NCI-H1417 treated with DMSO at 0.1 percent for 48 hours (cell line): ENCODE results near the gene TAS2R13.

Experiments used
- DNase-seq: peaks from one replicate; lab custom pipeline; 2025; lab: John Stamatoyannopoulos, UW

TAS2R13 gene, protein sequence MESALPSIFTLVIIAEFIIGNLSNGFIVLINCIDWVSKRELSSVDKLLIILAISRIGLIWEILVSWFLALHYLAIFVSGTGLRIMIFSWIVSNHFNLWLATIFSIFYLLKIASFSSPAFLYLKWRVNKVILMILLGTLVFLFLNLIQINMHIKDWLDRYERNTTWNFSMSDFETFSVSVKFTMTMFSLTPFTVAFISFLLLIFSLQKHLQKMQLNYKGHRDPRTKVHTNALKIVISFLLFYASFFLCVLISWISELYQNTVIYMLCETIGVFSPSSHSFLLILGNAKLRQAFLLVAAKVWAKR

DNA sequence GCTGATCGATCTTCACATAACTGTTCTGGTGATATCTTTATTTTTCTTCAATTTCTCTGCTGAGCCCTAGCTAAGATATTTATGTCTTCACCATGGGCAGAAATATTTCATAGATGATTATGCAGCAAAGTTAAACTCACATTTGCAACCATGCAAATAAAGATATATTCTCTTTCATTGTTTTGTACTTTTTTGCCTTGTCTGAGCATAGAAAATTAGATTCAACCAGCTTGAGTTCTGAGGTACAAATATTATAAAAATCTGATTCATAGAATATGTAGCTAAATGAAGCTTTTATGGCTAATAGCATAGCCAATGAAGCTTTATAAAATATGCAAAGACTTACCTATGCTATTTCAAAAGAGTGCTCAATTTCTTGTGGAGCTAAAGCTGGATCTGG, at the start of gene TAS2R13:
TAS2R13 (minus strand) TSS at position 101 of the 400 bp plus-strand sequence. CDS start 264 bp downstream, outside the sequence.
- DNase-seq, result no peak

DNA sequence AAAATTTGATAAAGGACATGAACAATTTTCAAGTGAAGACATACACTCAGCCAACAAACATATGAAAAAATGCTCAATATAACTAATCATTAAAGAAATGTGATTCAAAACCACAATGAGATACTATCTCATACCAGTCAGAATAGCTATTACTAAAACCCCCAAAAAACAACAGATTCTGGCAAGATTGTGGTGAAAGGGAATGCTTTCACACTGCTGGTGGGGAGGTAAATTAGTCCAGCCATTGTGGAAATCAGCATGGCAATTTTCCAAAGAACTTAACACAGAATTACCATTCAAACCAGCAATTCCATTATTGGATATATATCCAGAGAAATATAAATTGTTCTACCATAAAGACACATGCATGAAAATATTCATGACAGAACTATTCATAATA, 48.4 kb upstream of the TAS2R13 start:
- DNase-seq, result no peak

DNA sequence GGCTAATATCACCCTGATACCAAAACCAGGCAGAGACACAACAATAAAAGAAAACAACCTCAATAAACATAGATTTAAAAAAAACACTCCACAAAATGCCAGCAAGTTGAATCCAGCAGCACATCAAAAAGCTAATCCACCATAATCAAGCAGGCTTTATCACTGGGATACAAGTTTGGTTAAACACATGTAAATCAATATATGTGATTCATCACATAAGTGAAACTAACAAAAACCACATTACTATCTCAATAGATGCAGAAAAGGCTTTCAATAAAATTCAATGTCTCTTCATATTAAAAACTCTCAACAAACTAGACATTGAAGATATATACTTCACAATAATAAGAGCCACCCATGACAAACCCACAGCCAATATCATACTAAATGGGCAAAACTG, 46.7 kb upstream of the TAS2R13 start:
- DNase-seq, result no peak

DNA sequence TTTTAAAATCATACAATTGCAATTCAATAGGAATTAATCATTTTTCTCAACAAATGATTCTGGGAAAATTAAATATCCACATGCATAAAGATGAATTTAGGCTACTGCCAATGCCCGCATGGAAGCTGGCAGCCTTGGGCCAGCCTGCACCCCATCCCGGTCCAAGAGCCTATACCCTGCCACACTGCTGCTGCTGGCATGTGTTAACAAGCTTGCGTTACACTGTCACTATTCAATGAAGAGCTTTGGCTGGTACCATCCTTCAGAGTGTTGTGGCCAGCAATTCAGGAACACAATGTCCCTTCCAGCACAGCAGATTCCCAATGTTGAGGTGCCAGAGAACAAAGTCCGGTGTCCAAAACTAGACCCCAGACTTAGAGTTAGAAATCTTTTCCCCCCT, 43.3 kb upstream of the TAS2R13 start:
- no peak for DNase-seq

DNA sequence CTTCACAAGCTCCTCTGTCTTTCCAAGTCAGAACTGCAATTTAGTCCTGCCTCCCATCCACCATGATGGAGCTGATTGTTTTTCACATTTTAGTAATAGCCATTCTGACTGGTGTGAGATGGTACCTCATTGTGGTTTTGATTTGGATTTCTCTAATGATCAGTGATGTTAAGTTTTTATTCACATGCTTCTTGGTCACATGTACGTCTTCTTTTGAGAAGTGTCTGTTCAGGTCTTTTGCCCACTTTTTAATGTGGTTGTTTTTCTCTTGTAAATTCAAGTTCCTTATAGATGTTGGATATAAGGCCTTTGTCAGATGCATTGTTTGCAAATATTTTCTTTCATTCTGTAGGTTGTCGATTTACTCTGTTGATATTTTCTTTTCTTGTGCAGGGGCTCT, 33.8 kb upstream of the TAS2R13 start:
- DNase-seq, result no peak

DNA sequence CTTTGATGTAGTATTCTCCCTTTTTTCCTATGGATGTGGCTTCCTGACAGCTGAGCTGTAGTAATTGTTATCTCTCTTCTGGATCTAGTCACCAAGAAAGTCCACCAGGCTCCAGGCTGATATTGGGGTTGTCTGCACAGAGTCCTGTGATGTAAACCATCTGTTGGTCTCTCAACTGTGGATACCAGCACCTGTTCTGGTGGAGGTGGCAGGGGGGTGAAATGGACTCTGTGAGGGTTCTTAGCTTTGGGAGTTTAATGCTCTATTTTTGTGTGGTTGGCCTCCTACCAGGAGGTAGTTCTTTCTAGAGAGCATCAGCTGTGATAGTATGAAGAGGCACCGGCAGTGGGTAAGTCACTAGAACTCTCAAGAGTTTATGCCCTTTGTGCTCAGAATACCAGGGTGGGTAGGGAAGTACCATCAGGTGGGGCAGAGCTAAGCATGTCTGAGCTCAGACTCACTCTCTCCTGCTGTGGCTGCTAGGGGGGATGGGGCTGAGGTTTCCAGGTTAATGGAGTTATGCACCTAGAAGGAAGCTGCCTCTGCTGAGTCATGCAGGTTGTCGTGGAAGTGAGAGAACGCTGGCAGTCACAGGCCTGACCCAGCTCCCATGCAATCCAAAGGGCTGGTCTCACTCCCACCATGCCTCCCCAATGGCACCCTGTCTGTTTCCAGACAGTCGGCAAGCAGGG, 32.7 kb upstream of the TAS2R13 start:
- DNase-seq, result no peak

DNA sequence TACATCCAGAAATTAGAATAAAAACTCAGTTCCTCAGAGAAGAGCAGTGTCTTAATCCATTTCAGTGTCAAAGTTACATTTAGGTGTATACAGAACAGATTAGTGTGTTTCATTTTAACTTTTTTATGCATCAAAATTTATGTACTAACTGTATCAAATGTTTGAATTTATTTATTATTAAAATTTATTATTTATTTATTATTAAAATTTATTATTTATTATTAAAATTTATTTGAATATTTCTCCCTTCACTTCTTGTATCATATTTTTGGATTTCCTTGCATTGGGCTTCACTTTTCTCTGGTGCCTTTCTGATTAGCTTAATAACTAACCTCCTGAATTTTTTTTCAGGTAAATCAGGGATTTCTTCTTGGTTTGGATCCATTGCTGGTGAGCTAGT, 32.0 kb upstream of the TAS2R13 start:
- no peak for DNase-seq

DNA sequence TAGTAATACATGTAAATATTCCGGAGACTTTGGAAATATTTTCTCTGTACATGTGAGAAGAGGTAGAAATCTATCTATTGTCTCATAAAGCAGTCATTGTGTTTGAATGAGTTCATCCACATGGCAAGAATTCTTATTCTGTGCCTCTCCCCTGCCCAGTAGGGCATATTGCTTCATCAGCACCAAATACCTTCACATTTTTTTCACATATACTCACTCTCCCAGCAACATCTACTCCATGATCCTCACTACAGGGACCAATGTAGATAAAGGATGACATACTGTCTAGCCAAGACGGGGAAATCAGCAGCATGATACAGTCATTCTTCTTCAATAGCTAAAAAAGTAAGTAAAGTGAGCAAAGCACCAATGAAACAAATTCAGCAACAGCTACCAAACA, 31.0 kb upstream of the TAS2R13 start:
- no peak for DNase-seq

DNA sequence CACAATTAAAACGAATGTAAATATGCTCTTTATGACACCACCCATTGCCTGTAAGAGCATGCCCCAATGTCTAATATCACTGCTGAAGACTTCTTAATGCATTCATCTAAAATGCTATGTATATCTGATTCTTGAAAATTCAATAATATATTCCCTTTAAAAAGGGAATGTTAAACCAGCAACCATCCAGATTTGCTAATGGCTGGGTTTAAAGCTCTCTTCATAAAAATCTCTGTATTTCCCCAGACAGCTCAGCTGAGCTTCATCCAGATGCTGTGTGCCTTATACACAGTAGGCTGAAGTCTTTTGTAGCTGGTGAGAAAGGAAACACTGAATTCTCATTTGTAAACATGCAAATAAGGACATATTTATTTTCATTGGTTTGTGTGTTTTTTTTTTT, 29.8 kb upstream of the TAS2R13 start, which contains the start of gene TAS2R14:
TAS2R14 (minus strand) TSS at position 101 of the 400 bp plus-strand sequence; CDS start at position 45, 56 bp downstream.
- no peak for DNase-seq

DNA sequence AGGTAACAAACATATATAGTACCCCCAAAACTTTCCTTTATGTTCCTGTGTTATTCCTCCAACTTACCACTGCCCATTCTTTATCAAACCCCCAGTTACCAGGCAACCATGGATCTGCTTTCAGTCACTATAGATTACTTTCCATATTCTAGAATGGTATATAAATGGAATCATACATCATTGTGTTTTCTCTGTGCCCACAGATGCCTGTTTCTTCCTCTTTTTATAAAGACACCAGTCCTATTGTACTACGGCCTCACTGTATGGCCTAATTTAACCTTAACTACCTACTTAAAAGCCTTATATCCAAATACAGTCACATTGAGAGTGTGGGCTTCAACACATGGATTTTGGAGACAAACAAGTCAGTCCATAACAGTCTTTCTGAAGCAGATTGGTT, 27.1 kb upstream of the TAS2R13 start:
- DNase-seq, result no peak

DNA sequence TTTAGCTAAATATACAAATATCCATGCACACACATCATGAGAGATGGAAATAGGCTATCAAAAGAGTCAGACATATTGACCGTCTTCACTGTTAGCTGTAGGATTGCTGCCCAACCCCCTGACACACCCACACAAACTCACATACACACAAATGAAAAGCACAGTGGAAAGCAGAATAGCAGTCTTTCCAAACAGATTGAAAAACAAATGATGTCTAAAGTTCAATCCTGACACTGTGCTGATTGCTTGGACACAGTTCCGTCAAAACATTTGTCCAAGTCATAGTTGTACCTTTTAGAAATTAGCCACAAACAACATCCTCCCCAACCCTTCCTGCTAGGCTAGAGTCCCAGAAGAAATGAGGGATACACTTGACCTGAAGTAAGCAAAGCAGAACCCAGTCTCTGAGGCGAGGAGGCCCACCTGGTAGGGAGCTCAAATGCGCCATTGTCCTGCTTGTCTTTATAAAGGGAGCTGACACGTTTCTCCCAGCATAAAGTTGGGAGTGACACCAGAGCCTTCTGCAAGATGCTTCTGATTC, 19.5 kb upstream of the TAS2R13 start, which contains the start of gene PRH2:
PRH2 (plus strand) TSS at position 491 of the 541 bp plus-strand sequence; CDS start at position 529, 38 bp downstream.
- no peak for DNase-seq

DNA sequence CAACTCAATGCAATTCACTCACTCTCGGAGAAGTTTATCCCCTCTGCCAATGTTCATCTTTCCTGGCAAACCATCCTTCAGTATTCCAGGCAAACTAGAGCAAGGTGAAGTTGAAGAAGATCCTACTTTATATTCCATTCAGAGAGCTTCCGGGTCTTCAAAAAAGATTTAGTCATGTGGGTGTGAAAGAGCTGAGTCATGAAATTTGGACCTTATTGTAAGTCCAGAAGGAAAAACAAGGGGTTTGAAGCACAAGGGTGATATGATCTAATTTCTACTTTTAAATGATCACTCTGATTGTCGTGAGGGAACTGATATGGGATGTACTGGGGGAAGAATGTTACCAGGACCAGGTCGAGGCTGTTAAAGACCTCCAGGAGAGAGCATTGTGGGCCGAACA, 16.9 kb upstream of the TAS2R13 start:
- DNase-seq, result no peak

DNA sequence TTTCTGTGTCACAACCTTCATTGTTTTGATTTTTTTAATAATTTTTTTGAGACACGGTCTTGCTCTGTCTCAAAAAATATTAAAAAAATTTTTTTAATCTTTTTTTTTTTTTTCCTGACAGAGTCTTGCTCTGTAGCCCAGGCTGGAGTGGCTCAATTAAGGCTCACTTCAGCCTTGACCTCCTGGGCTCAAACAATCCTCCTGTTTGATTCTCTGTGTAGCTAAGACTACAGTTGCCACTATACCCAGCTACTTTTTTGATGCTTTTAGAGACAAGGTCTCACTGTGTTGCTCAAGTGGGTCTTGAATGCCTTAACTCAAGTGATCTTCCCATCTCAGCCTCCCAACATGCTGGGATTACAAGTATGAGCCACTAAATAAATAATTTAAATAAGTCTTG, 10.4 kb upstream of the TAS2R13 start:
- no peak for DNase-seq

DNA sequence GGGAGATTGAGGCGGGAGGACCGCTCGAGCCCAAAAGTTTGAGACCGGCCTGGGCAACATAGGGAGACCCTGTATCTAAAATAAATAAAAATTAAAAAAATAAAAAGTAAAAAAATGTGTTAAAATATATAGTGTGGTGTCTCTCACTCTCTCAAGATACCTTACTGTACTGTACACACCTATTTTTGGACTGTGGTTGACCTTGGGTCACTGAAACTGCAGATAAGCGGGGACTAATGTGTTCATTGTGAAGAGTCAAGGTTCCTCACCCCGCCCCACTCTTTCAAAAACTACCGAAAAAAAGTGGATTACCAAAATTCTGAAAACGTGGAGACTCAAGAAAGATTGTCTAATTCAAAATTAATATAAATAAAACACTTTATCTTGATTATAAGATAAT, 1.0 kb upstream of the TAS2R13 start:
- DNase-seq, result no peak

DNA sequence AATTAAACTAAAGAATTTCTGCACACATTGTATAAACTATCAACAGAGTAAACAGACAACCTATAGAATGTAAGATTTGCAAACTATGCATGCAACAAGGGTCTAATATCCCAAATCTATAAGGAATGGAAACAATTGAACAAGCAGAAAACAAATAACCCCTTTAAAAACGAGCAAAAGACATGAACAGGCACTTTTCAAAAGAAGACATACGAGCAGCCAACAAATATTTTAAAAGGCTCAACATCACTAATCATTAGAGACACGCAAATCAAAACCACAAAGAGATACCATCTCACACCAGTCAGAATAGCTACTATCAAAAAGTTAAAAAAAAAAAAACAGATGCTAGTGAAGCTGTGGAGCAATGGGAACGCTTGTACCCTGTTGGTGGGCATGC, 4.7 kb downstream of the TAS2R13 start:
- DNase-seq, result no peak

DNA sequence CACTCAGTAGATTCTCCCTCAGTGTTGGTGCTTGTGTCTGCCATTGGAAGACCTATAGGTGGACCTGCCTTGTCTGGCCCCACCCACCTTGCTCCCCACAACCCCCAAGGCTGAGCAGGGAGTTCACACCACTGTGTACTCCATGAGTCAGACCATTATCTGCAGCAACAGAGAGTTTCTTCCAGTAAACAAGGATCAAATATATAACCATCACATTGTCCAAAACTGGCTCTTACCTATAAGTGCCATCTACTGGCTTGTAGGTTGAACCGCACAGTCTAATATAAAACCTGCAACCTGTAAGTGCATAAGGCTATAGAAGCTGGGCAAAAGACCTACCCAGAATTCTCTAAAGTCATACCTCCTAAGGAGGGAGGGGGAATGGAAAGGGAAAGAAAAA, 7.9 kb downstream of the TAS2R13 start:
- no peak for DNase-seq

DNA sequence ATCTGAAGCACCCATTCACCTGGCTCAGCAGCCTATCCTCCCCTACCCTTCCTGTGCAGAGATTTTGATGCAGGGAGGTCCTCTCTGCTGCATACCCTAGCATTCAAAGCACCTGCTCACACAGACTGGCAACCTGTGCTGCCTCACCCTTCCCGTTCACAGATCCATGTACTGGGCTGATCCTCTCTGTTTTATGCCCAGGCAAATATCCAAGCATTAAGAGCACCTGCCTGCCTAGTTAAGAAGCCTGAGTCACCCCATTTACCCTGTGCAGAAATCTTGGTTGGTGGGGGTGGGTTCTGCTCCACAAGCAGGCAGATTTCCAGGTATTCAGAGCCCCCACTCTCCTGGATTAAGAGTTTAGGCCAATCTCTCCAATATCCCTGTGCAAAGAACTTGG, 8.4 kb downstream of the TAS2R13 start:
- DNase-seq, result no peak

DNA sequence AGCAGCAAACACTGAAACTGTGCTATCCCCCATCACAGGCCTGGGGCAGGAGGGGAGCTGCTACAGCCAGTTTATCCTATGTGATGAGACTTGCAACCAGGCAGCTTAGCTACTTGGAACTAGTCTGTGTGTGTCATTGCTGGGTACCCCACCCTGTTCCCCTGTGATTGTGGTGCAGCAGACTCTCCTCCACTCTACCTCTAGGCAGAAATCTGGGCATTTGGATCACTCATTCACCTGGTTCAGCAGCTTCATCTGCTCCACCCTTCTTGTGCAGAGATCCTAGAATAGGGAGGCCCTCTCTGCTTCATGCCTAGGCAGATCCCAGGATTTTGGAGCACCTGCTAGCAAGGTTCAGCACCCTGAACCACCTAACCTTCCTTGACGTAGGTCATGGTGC, 8.8 kb downstream of the TAS2R13 start:
- DNase-seq, result no peak

DNA sequence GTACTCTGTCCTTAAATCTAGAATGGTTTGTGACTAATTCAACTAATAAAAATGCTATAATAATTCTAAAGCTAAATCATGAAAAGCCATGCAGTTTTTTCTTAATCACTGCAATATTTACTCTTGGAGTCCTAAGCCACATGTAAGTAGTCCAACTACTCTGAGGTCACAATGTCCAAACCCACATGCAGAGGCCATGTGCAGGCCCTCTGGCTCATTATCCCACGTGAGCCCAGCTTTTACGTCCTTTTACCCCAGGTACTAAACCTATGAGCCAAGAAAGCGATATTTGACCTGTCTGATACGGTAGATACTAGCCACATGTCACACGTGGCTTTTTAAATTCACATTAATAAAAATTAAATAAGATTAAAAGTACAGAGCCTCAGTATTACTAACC, 12.5 kb downstream of the TAS2R13 start:
- DNase-seq, result no peak

DNA sequence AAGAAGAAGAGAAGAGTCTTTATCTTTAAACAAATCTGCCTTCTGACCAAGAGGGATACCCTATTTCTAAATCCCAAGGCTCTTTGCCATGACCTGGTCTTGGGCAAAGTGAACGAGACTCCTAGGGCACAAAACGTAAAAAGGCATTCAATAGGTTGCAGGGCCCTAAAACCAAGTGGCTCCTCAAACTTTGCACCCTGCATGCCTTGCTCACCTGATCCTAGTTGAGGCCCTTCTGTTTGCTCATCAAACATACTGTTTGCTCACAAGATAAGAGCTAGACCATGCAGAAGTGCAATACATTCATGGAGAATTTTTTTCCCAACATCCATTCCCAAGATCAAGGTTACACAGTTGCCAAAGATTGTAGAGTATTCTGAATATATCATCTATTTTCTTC, 17.4 kb downstream of the TAS2R13 start:
- no peak for DNase-seq

DNA sequence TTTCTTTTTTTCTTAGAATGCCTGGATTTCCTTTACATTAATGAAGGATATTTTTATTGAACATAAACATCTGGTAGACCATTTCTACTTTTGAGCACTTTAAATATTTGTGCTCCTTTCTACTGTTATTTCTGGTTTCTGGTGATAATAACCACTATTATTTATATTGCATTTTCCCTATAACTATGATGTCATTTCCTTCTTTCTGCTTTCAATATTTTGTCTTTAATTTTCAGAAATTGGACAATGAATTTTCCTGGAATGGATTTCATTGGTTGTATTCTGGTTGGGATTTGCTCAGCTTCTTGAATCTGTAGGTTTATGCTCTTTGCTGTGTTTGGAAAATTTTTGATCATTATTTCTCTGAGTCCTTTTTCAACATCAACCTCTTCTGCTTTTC, 20.1 kb downstream of the TAS2R13 start:
- no peak for DNase-seq

DNA sequence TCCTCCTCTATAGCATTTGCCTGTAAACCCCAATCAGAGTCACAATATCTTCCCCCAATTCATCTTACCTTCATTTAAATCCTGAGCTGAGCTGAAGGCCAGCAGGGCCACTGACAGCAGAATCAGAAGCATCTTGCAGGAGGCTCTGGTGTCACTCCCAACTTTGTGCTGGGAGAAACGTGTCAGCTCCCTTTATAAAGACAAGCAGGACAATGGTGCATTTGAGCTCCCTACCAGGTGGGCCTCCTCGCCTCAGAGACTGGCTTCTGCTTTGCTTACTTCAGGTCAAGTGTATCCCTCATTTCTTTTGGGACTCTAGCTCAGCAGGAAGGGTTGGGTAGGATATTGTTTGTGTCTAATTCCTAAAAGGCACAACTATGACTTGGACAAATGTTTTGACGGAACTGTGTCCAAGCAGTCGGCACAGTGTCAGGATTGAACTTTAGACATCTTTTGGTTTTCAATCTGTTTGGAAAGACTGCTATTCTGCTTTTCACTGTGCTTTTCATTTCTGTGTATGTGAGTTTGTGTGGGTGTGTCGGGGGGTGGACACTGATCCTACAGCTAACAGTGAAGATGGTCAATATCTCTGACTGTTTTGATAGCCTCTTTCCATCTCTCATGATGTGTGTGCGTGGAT, 25.2 kb downstream of the TAS2R13 start, which contains the start of gene PRH1:
PRH1 (minus strand) TSS at position 170 of the 640 bp plus-strand sequence; CDS start at position 132, 38 bp downstream.
- DNase-seq, result no peak

DNA sequence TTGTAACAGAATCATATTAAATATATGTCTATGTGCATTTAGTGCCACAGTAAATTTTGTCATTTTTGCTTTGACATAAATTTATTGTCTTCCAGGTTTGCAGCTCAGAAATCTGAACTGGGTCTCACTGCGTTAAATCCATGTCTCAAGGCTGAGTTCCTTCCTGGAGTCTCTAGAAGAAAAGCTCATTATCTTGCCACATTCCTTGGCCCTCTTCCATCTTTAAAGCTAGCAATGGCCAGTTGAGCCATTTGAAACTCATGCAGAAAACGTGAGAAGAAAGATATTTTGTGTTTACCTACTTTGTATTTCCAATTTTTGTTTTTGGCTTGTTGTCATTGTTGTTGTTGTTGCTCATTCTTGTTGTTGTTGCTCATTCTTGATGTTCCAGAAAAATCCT, 36.0 kb downstream of the TAS2R13 start:
- DNase-seq, result no peak
